ENCODE results near the gene FAM171A1. TPM values are rescaled to one million over a fixed set of nuclear protein-coding genes. Genes with fewer than 3 reads are reported as not detected.
"Not testable (repeated sequence)": the region's sequence is repeated elsewhere in the genome, so short reads cannot be mapped to it uniquely, and the experiment has no call there.

The FAM171A1 gene
- total RNA-seq, 1 experiment from 2014 or later: 18.7 TPM

GRCh38 chr10:15320118-15320517 lies 51.0 kb downstream of the FAM171A1 start:
- no peak for DNase-seq (ENCODE audit: low read depth)

GRCh38 chr10:15316871-15317464 lies 54.1 kb downstream of the FAM171A1 start:
- no peak for DNase-seq (ENCODE audit: low read depth)

- no peak for DNase-seq (ENCODE audit: low read depth)
Observed at GRCh38 chr10:15316145-15316544, 54.9 kb downstream of the FAM171A1 start.

- DNase-seq (ENCODE audit: low read depth): no peak
Observed at GRCh38 chr10:15315286-15315685, 55.8 kb downstream of the FAM171A1 start.

- DNase-seq (ENCODE audit: low read depth): no peak
Observed at GRCh38 chr10:15314482-15315045, 56.5 kb downstream of the FAM171A1 start.

- no peak for DNase-seq (ENCODE audit: low read depth)
Observed at GRCh38 chr10:15313843-15314242, 57.2 kb downstream of the FAM171A1 start.

- no peak for DNase-seq (ENCODE audit: low read depth)
Observed at GRCh38 chr10:15313047-15313446, 58.0 kb downstream of the FAM171A1 start.

GRCh38 chr10:15311569-15312280 lies 59.4 kb downstream of the FAM171A1 start:
- DNase-seq (ENCODE audit: low read depth): no peak

- no peak for DNase-seq (ENCODE audit: low read depth)
Observed at GRCh38 chr10:15310776-15311568, 60.1 kb downstream of the FAM171A1 start.

- no peak for DNase-seq (ENCODE audit: low read depth)
Observed at GRCh38 chr10:15309221-15309620, 61.9 kb downstream of the FAM171A1 start.

GRCh38 chr10:15306735-15307280 lies 64.3 kb downstream of the FAM171A1 start:
- no peak for DNase-seq (ENCODE audit: low read depth)

GRCh38 chr10:15305634-15306033 lies 65.5 kb downstream of the FAM171A1 start:
- no peak for DNase-seq (ENCODE audit: low read depth)

- DNase-seq (ENCODE audit: low read depth): no peak
Observed at GRCh38 chr10:15305161-15305560, 65.9 kb downstream of the FAM171A1 start.

GRCh38 chr10:15302188-15302956 lies 68.7 kb downstream of the FAM171A1 start:
- not testable (repeated sequence) for DNase-seq (ENCODE audit: low read depth)

GRCh38 chr10:15300697-15301096 lies 70.4 kb downstream of the FAM171A1 start:
- DNase-seq (ENCODE audit: low read depth): peak; percentile 37

- DNase-seq (ENCODE audit: low read depth): no peak
Observed at GRCh38 chr10:15300145-15300544, 70.9 kb downstream of the FAM171A1 start.

- no peak for DNase-seq (ENCODE audit: low read depth)
Observed at GRCh38 chr10:15296701-15297100, 74.4 kb downstream of the FAM171A1 start.

- no peak for DNase-seq (ENCODE audit: low read depth)
Observed at GRCh38 chr10:15295537-15296325, 75.4 kb downstream of the FAM171A1 start.

- peak; percentile 57 for DNase-seq (ENCODE audit: low read depth)
Observed at GRCh38 chr10:15293862-15294842, 76.9 kb downstream of the FAM171A1 start.
